B cell (primary cell): ENCODE data around the gene TMEM120B.

ENCODE experiments used
- EZH2 ChIP-seq: IDR thresholded peaks from 2 replicates; pipeline ENCODE4 v1.6.1; 2012; ENCODE audit warnings: borderline replicate concordance, low read depth, mild to moderate bottlenecking, moderate library complexity, low read length; ENCODE audit not compliant: insufficient read depth, poor library complexity, severe bottlenecking
- TF ChIP-seq, protein P1 (sequence below): fragments of 200-600 bp; IDR thresholded peaks from one replicate; pipeline ENCODE4 v1.8.0; 2022; ENCODE audit warnings: antibody characterized with exemption, mild to moderate bottlenecking

DNA sequence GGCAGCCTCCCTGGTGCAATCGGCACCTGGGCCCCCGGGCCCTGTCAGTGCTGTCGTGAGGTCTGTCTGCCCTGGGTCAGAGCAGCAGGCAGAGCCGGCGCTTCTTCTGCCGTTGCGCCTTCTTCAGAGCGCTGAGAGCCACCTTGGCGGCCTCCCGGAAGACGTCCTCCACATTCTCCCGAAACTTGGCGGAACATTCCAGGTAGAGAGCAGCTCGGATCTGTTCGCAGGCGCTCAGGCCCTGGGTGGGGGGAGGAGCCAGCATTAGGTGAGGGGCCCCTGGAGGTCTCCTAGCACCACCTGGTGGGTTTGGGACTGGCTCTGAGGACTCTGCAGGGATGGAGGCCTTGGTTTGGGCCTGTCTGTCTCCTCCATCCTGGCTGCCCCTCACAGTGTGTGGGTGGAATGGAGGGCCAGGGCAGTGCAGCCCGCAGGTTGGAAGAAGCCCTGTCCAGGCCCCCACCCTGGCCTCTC is 66.9 kb downstream of the TMEM120B start:
- TF ChIP-seq, protein P1, sequence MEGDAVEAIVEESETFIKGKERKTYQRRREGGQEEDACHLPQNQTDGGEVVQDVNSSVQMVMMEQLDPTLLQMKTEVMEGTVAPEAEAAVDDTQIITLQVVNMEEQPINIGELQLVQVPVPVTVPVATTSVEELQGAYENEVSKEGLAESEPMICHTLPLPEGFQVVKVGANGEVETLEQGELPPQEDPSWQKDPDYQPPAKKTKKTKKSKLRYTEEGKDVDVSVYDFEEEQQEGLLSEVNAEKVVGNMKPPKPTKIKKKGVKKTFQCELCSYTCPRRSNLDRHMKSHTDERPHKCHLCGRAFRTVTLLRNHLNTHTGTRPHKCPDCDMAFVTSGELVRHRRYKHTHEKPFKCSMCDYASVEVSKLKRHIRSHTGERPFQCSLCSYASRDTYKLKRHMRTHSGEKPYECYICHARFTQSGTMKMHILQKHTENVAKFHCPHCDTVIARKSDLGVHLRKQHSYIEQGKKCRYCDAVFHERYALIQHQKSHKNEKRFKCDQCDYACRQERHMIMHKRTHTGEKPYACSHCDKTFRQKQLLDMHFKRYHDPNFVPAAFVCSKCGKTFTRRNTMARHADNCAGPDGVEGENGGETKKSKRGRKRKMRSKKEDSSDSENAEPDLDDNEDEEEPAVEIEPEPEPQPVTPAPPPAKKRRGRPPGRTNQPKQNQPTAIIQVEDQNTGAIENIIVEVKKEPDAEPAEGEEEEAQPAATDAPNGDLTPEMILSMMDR: no peak
- TF ChIP-seq EZH2: no peak
